NCI-H2107 (cell line): Measurements from ENCODE around the gene AKAP14.
A peak's percentile ranks its signal among the peaks of the same experiment; 100 is the strongest.
"Not testable (repeated sequence)": the region's sequence is repeated elsewhere in the genome, so short reads cannot be mapped to it uniquely, and the experiment has no call there.

Source experiments
- DNase-seq: peaks from one replicate; lab custom pipeline; 2025; lab: John Stamatoyannopoulos, UW

AKAP14 gene

DNA sequence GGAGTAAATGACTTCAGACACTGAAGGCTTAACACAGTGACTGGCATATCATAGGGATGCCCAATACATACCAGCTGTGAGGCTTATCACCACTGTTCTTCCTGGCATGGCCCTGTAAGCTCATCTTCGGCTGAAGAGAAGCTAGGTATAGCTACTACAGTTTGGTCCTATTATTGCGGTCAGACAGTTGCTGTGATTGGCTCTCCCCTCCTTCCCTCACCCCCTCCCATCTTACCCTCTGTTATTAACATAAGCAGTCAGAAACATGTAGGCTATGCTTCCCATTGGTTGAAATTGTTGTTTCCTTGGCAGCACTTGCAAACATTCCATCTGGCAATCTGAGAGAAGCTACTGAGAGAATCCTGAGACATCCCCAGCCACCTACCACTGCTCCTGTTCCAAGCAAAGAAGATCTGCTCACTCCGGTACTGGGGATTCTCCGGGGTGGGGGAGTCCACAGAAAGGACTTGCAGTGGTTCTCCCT lies at the start of gene AKAP14:
Gene AKAP14 (plus strand): TSS at position 51 of the 484 bp plus-strand sequence. CDS start 7,331 bp downstream, outside the sequence.
- no peak for DNase-seq

DNA sequence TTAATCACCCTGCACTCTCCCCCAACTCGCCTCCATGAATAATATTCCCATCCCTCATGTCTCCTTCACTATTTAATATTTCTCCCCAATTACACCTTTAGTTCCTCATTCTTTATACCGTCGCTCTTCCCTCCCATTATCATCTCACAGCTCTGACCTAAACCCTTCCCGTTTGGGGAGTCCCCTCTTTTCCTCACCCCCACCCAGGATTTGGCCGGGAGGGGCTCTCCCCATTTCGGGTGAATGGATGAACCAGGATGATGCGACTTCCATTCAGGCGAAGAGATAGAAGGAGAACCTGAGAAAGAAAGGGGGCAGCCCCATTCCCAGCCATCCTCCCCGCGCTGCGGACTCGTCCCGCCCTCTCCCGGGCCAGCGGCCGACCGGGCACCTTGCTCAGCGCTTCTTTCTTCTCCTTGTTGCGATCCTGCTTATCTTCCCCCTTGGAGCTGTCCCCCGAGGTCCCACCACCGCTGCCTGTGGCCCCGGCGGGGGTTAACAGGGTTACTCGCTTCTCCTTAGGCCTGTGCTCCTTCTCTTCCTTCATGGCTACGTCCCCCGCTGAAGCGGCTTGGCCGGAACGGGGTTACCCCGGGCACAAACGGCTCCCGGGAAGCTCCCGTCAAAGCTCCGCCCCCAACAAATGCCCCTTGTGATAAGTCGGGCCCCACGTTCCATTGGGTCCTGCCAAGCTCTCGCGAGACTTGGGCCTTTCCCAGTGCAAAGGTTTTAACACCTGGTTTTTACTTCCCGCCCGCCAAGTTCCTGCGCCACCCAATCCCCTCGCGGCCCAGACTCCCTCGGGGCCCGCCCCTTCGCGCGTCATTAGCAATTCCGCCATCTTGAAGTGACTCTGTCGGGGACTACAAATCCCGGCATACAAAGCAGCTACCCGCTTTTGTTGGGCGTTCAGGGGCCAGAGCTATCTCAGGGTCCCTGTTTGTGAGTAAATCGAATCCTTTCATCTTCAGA lies 43.0 kb upstream of the AKAP14 start, which contains the start of gene UPF3B:
Gene UPF3B (minus strand): TSS at position 582 of the 972 bp plus-strand sequence. CDS start 35 bp downstream, at position 547.
- peak; percentile 98 for DNase-seq

- no peak for DNase-seq
These were observed 42.2 kb upstream of the AKAP14 start for GRCh38 chrX:119853444-119853843.

GRCh38 chrX:119870626-119871131 lies 25.0 kb upstream of the AKAP14 start:
- DNase-seq = no peak

- no peak for DNase-seq
These were observed 24.5 kb upstream of the AKAP14 start for GRCh38 chrX:119871245-119871598.

- DNase-seq = peak; percentile 87
These were observed 23.9 kb upstream of the AKAP14 start, which contains the start of the genes NDUFA1 and RNF113A for GRCh38 chrX:119871599-119872395. Gene NDUFA1 (plus strand): TSS chrX:119871832. CDS start chrX:119871912, 80 bp downstream. Gene RNF113A (minus strand): TSS chrX:119871733. CDS start chrX:119871613, 120 bp downstream.

GRCh38 chrX:119878740-119879139 lies 17.0 kb upstream of the AKAP14 start:
- DNase-seq = no peak

DNA sequence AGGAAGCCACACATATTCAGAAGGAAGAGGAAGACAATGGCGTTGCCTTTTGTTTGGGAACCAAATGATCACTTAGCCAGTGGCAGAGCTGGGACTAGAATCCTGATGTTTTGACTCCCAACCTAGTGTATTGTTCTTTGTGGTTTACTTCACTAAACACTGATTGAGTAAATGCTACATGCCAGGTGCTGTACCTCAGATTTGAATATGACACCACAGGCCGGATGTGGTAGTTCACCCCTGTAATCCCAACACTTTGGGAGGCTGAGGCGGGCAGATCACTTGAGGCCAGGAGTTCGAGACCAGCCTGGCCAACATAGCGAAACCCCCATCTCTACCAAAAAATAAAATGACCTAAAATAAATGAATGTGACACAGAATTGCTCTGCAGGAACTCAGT lies 15.6 kb upstream of the AKAP14 start:
- peak; percentile 9 for DNase-seq

DNA sequence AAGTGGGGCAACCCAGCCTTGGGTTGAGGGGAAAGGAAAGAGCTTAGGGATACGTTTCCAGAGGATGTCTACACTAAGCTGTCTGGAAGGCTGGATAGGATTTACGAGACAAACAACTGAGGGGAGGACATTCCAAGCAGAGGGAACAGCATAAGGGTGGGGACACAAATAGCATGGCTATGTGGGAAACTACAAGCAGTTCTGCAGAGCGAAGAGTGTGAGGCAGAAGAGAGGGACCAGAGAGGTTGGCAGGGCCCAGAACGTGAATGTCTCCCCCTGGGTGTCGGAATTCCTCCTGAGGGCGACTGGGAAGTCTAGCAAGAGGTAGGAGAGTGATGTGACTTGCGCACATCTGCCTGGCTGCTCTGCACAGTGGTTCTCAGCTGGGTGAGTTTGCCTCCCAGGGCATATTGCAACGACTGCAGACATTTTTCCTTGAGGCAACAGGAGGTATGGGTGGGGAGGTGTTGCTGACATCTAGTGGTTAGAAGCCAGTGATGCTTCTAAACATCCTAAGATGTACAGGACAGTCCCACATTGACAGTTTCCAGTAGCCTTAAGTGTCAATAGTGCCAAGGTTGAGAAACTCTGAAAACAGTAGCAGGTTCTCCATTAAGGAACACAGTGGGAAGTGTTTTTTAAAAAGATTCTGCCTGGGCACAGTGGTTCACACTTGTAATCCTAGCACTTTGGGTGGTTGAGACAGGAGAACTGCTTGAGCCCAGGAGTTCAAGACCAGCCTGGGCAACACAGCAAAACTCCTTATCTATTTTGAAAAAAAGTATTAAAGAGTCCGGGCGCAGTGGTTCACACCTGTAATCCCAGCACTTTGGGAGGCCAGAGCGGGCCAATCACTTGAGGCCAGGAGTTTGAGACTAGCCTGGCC lies 14.9 kb upstream of the AKAP14 start:
- peak; percentile 25 for DNase-seq

DNA sequence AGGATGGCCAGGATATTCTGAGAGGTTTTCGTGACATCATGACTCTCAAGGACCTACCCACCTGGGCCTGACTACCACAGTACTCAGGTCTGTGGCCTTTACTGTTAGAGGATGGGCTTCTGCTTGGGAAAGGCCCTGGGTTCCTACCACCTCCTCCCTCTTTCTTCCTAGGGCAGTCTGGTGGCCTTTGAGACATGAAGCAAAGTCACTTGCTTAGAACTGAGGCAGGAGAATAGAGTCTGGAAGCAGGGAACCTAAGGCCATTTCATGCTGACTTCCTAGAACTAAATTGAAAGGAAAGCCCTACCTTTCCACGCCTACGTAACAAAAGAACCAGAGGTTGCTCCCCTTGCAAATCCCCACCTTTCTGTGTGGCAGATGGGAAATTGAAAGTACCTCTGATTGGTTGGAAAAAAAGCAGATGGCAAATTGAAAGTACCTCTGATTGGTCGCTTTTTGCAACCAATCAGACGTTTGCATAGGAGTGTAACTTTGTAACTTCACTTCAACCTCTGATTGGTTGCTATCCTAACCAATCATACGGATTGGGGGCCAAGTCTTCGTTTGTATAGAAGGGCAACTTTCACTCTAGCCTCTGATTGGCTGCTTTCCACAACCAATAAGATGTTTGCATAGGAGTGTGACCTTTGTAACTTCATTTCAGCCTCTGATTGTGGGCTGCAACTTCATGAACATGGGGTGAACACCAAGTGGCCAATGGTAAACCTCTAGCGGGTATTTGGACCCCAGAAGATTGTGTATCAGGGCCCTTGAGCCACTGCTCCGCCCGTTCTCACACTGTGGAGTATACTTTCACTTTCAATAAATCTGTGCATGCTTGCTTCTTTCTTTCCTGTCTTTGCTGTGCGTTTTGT lies 9.9 kb upstream of the AKAP14 start:
- no peak for DNase-seq

GRCh38 chrX:119887721-119888425 lies 7.8 kb upstream of the AKAP14 start:
- DNase-seq = no peak

GRCh38 chrX:119890626-119891025 lies 5.1 kb upstream of the AKAP14 start:
- not testable (repeated sequence) for DNase-seq

DNA sequence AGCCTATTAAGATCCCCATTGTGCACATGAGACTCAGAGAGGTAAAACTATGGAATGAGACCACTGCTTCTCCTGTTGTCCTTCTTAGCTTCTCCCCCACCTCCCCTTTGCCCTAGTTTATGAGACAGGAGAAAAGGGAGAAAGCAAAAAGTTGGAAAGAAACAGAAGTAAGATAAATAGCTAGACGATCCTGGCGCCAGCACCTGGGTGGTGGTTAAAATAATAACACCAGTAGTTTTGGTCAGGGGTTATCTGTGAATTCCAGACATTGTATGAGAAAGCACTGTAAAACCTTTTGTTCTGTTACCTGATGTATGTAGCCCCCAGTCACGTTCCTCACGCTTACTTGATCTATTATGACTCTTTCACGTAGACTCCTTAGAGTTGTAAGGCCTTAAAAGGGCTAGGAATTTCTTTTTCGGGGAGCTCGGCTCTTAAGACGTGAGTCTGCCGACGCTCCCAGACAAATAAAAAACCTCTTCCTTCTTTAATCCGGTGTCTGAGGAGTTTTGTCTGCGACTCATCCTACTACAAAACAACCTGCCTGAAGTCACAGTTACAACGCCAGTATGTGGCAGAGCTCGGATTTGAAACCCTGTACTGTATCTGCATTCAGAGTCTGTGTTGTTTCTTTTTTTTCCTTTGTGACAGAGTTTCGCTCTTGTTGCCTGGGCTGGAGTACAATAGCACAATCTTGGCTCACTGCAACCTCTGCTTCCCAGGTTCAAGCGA lies 3.6 kb upstream of the AKAP14 start:
- DNase-seq = not testable (repeated sequence)

GRCh38 chrX:119899125-119899524 lies 3.4 kb downstream of the AKAP14 start:
- no peak for DNase-seq

GRCh38 chrX:119900976-119901375 lies 5.3 kb downstream of the AKAP14 start:
- no peak for DNase-seq

GRCh38 chrX:119916310-119916709 lies 20.6 kb downstream of the AKAP14 start:
- DNase-seq = no peak

- no peak for DNase-seq
These were observed 22.2 kb downstream of the AKAP14 start for GRCh38 chrX:119917877-119918276.

GRCh38 chrX:119919835-119920585 lies 24.3 kb downstream of the AKAP14 start:
- DNase-seq = no peak
